Astrocyte (in vitro differentiated cells and primary cell): ENCODE measurements around the gene ZNF689. TPM values are rescaled to one million over a fixed set of nuclear protein-coding genes. Genes with fewer than 3 reads are reported as not detected.

Experiments used
- DNase-seq: peaks from one replicate; pipeline ENCODE4 v3.0.0-alpha.2; 2010; ENCODE audit warnings: low read depth
- FAIRE-seq: peaks from 2 replicates; lab custom pipeline; 2011; peaks lifted over from hg19 to GRCh38; lab: Jason Lieb, UNC
- H2AFZ ChIP-seq: 2 replicates; pipeline ENCODE4 v1.6.0; 2012; ENCODE audit warnings: low read depth, low read length, inconsistent platforms
- H3K27ac ChIP-seq: 2 replicates; pipeline ENCODE4 v1.5.1; 2011; ENCODE audit warnings: low read depth, low read length, inconsistent platforms
- H3K27me3 ChIP-seq: 2 replicates; pipeline ENCODE4 v1.6.0; 2011; ENCODE audit warnings: low read length, inconsistent platforms; ENCODE audit not compliant: insufficient read depth
- H3K36me3 ChIP-seq: 2 replicates; pipeline ENCODE4 v1.5.1; 2011; ENCODE audit warnings: low read length, inconsistent platforms; ENCODE audit not compliant: insufficient read depth
- H3K4me1 ChIP-seq: 2 replicates; pipeline ENCODE4 v1.5.1; 2011; ENCODE audit warnings: low read length, inconsistent platforms; ENCODE audit not compliant: insufficient read depth
- H3K4me2 ChIP-seq: 2 replicates; pipeline ENCODE4 v1.6.0; 2012; ENCODE audit warnings: low read length, inconsistent platforms
- H3K4me3 ChIP-seq: 2 replicates; pipeline ENCODE4 v1.5.1; 2011; ENCODE audit warnings: low read depth, mild to moderate bottlenecking, low read length, inconsistent platforms; ENCODE audit not compliant: insufficient read depth
- H3K79me2 ChIP-seq: 2 replicates; pipeline ENCODE4 v1.6.0; 2012; ENCODE audit warnings: mild to moderate bottlenecking, low read length, inconsistent platforms; ENCODE audit not compliant: insufficient read depth
- H3K9ac ChIP-seq: 2 replicates; pipeline ENCODE4 v1.6.0; 2012; ENCODE audit warnings: mild to moderate bottlenecking, low read length, inconsistent platforms
- H3K9me3 ChIP-seq: 2 replicates; pipeline ENCODE4 v1.5.1; 2012; ENCODE audit warnings: low read depth, mild to moderate bottlenecking, low read length, inconsistent platforms; ENCODE audit not compliant: insufficient read depth
- H4K20me1 ChIP-seq: 2 replicates; pipeline ENCODE4 v1.6.0; 2012; ENCODE audit warnings: low read length, inconsistent platforms; ENCODE audit not compliant: insufficient read depth
- H3K27ac Mint-ChIP-seq: one replicate; pipeline ENCODE4 v1.8.0; 2021; ENCODE audit warnings: mild to moderate bottlenecking, mixed read lengths; ENCODE audit not compliant: unreplicated experiment
- H3K27me3 Mint-ChIP-seq: one replicate; pipeline ENCODE4 v1.8.0; 2021; ENCODE audit warnings: low read depth, mixed read lengths; ENCODE audit not compliant: unreplicated experiment
- H3K36me3 Mint-ChIP-seq: one replicate; pipeline ENCODE4 v1.8.0; 2021; ENCODE audit warnings: low read depth, mixed read lengths; ENCODE audit not compliant: unreplicated experiment
- H3K4me1 Mint-ChIP-seq: one replicate; pipeline ENCODE4 v1.8.0; 2021; ENCODE audit warnings: low read depth, mixed read lengths; ENCODE audit not compliant: unreplicated experiment
- H3K4me3 Mint-ChIP-seq: one replicate; pipeline ENCODE4 v1.8.0; 2021; ENCODE audit warnings: mild to moderate bottlenecking, moderate library complexity, mixed read lengths; ENCODE audit not compliant: unreplicated experiment
- H3K9me3 Mint-ChIP-seq: one replicate; pipeline ENCODE4 v1.8.0; 2021; ENCODE audit warnings: mild to moderate bottlenecking, mixed read lengths; ENCODE audit not compliant: unreplicated experiment
- EZH2 ChIP-seq: IDR thresholded peaks from 2 replicates; pipeline ENCODE4 v1.6.1; 2012; ENCODE audit warnings: mild to moderate bottlenecking, low read length, inconsistent platforms; ENCODE audit not compliant: insufficient read depth
- total RNA-seq: library from RNA; stranded (reverse); gene quantifications from 2 replicates; pipeline ENCODE4 v1.2.1, GENCODE V29; 2021
- TF ChIP-seq, protein P1 (sequence below): IDR thresholded peaks from 2 replicates; pipeline ENCODE4 v1.5.1; 2011; ENCODE audit warnings: low read depth, mild to moderate bottlenecking, inconsistent platforms, low read length, moderate library complexity; ENCODE audit not compliant: insufficient read depth

The ZNF689 gene
- total RNA-seq, 1 donor from 2014 or later: 7.5 TPM

DNA sequence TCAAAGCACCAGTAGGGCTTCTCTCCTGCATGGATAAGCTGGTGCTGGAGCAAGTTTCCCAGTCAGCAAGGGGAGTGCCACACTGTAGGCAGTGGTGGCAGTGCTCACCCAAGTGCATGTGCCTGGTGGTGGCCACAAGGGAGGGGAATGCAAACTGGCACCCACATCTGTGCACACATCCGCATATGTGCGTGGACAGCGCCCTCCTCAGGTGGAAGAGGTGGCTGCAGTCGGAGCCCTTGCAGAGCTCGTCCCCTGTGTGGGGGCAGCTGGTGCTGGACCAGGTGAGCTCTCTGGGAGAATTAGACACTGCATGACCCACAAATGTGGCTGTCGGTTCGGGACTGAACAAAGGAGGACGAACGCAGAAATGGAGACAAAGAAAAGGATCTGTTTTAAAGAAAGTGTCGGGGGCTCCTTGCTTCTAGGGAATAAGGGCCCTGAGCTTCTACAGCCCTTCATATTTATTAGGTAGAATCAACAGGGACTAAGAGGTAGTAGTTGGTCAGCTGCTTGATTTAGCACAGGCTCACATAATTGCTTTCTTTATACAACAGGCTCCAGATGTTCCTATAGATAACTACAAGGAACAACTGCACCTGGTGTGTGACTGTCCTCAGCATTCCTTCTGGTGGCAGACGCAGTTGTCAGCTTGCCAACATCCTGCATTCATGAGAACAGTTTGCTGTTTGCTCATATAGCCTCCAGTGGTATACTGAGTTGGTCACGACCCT is 5.3 kb upstream of the ZNF689 start:
- H3K36me3 ChIP-seq: no peaks in the 10 kb centered on the region
- Mint-ChIP-seq H3K9me3 (no peaks in the 10 kb centered on the region), H3K36me3 (no peaks in the 10 kb centered on the region), H3K27ac (no peak overlapping the region), H3K27me3 (peaks cover 2% of the 10 kb centered on the region), H3K4me1 (no peaks in the 10 kb centered on the region), H3K4me3 (no peak overlapping the region)
- no peak overlapping the region for H3K4me2 ChIP-seq
- DNase-seq (no peak), FAIRE-seq (no peak)
- peaks cover 4% of the 10 kb centered on the region for H3K9me3 ChIP-seq
- H3K9ac ChIP-seq: no peak overlapping the region
- H3K4me3 ChIP-seq: no peak overlapping the region
- no peaks in the 10 kb centered on the region for H3K79me2 ChIP-seq
- H3K4me1 ChIP-seq: peaks cover under 1% of the 10 kb centered on the region
- no peak overlapping the region for H2AFZ ChIP-seq
- TF ChIP-seq, protein P1, sequence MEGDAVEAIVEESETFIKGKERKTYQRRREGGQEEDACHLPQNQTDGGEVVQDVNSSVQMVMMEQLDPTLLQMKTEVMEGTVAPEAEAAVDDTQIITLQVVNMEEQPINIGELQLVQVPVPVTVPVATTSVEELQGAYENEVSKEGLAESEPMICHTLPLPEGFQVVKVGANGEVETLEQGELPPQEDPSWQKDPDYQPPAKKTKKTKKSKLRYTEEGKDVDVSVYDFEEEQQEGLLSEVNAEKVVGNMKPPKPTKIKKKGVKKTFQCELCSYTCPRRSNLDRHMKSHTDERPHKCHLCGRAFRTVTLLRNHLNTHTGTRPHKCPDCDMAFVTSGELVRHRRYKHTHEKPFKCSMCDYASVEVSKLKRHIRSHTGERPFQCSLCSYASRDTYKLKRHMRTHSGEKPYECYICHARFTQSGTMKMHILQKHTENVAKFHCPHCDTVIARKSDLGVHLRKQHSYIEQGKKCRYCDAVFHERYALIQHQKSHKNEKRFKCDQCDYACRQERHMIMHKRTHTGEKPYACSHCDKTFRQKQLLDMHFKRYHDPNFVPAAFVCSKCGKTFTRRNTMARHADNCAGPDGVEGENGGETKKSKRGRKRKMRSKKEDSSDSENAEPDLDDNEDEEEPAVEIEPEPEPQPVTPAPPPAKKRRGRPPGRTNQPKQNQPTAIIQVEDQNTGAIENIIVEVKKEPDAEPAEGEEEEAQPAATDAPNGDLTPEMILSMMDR: peak; percentile 25
- no peak for TF ChIP-seq EZH2
- H4K20me1 ChIP-seq: no peaks in the 10 kb centered on the region
- H3K27me3 ChIP-seq: no peaks in the 10 kb centered on the region
- no peak overlapping the region for H3K27ac ChIP-seq

GRCh38 chr16:30609002-30609925 is 925 bp downstream of the ZNF689 start:
- FAIRE-seq: no peak
- Histone ChIP-seq H3K4me1 (peaks cover 2% of the 10 kb centered on the region), H3K79me2 (peaks cover 16% of the 10 kb centered on the region), H3K27ac (peak overlapping the region; percentile 86), H4K20me1 (no peaks in the 10 kb centered on the region), H2AFZ (peak overlapping the region; percentile 97), H3K9ac (peak overlapping the region; percentile 96), H3K27me3 (no peaks in the 10 kb centered on the region), H3K9me3 (no peaks in the 10 kb centered on the region), H3K4me3 (peak overlapping the region; percentile 86), H3K36me3 (no peaks in the 10 kb centered on the region), H3K4me2 (peak overlapping the region; percentile 84)
- no peaks in the 10 kb centered on the region for H3K9me3 Mint-ChIP-seq
- TF ChIP-seq, protein P1: no peak
- no peak for TF ChIP-seq EZH2
- peak overlapping the region; percentile 92 for H3K4me3 Mint-ChIP-seq
- peak; percentile 25 for DNase-seq
- H3K36me3 Mint-ChIP-seq: peaks cover 4% of the 10 kb centered on the region
- H3K27ac Mint-ChIP-seq: peak overlapping the region; percentile 78
- H3K4me1 Mint-ChIP-seq: no peaks in the 10 kb centered on the region
- no peaks in the 10 kb centered on the region for H3K27me3 Mint-ChIP-seq
